Natural killer cell (primary cell): ENCODE results near the gene SLC25A2. TPM values are rescaled to one million over a fixed set of nuclear protein-coding genes. Genes with fewer than 3 reads are reported as not detected.

Source experiments
- ATAC-seq, 3 donors: fragments of 150-1000 bp in 2 of 3; fragments of 200-7000 bp in 1 of 3; cut with Tn5 transposase; 1 replicate in 1 of 3; 2 replicates in 2 of 3; pipeline ENCODE4 v1.10.0; 2021; ENCODE audit warnings: mild to moderate bottlenecking in 2 of 3, moderate library complexity in 2 of 3
- DNase-seq, 2 donors: peaks; one replicate each; pipeline versions ENCODE4 v3.0.0 to v3.0.0-alpha.2; 2013 to 2021; ENCODE audit warnings: mixed read lengths in 1 of 2
- H3K27ac ChIP-seq: one replicate; pipeline ENCODE4 v1.5.1; 2013; ENCODE audit warnings: mild to moderate bottlenecking, low read length
- H3K27me3 ChIP-seq: one replicate; pipeline ENCODE4 v1.6.1; 2013; ENCODE audit warnings: low read length; ENCODE audit not compliant: control insufficient read depth, insufficient read depth
- H3K36me3 ChIP-seq: one replicate; pipeline ENCODE4 v1.6.1; 2013; ENCODE audit warnings: low read length; ENCODE audit not compliant: control insufficient read depth, insufficient read depth
- H3K4me1 ChIP-seq: one replicate; pipeline ENCODE4 v1.6.1; 2013; ENCODE audit warnings: low read length; ENCODE audit not compliant: control insufficient read depth, insufficient read depth
- H3K4me3 ChIP-seq: one replicate; pipeline ENCODE4 v1.5.1; 2013; ENCODE audit warnings: low read length
- H3K9me3 ChIP-seq: one replicate; pipeline ENCODE4 v1.6.1; 2013; ENCODE audit warnings: low read length; ENCODE audit not compliant: control insufficient read depth, insufficient read depth
- H3K27ac Mint-ChIP-seq, 2 donors: one replicate each; pipeline ENCODE4 v1.8.0; 2022; ENCODE audit warnings: mild to moderate bottlenecking in 2 of 2, mixed read lengths in 2 of 2, moderate library complexity in 1 of 2
- H3K27me3 Mint-ChIP-seq, 2 donors: one replicate each; pipeline ENCODE4 v1.8.0; 2022; ENCODE audit warnings: low read depth in 2 of 2, mixed read lengths in 2 of 2
- H3K36me3 Mint-ChIP-seq: one replicate; pipeline ENCODE4 v1.8.0; 2022; ENCODE audit warnings: mixed read lengths
- H3K4me1 Mint-ChIP-seq, 2 donors: one replicate each; pipeline ENCODE4 v1.8.0; 2022; ENCODE audit warnings: mixed read lengths in 2 of 2
- H3K4me3 Mint-ChIP-seq: one replicate; pipeline ENCODE4 v1.8.0; 2022; ENCODE audit warnings: mild to moderate bottlenecking, moderate library complexity, mixed read lengths
- H3K9me3 Mint-ChIP-seq, 2 donors: one replicate each; pipeline ENCODE4 v1.8.0; 2022; ENCODE audit warnings: mixed read lengths in 2 of 2
- WGBS: methylation state at CpG from one replicate; pipeline ENCODE4 v1.1.7; 2013; ENCODE audit warnings: missing lambda C conversion rate; ENCODE audit not compliant: insufficient coverage; 5-methylcytosine and 5-hydroxymethylcytosine counted together
- intact Hi-C: fragments of 100-400 bp; cut with micrococcal nuclease; formaldehyde crosslinking; loops from one replicate; pipeline ENCODE4 v1.14.2; 2022
- total RNA-seq, 4 donors: library from RNA; stranded (reverse); fragments of 120-200 nt in 1 of 4; gene quantifications; one replicate each; pipeline versions ENCODE4 v1.2.3 to v1.2.4, GENCODE V29; 2013 to 2022
- TF ChIP-seq, protein P1 (sequence below): fragments of 200-600 bp; IDR thresholded peaks from one replicate; pipeline ENCODE4 v1.8.0; 2022; ENCODE audit warnings: antibody characterized with exemption

SLC25A2 gene
- total RNA-seq, 3 donors from 2014 or later (not counting 1 experiment from before 2014, with no cell fraction given) = 0.73 TPM; not detected in 2

- Histone ChIP-seq H3K4me1 (peaks cover 5% of the 10 kb centered on the region), H3K4me3 (no peak within 1 kb of the TSS), H3K36me3 (no peaks in the 10 kb centered on the region), H3K27me3 (peaks cover 37% of the 10 kb centered on the region), H3K9me3 (peaks cover 16% of the 10 kb centered on the region), H3K27ac (no peak within 1 kb of the TSS)
- peak in 1 of 2 donors; percentile 55 for DNase-seq
- peak; percentile 58 to 71 (median 63) for ATAC-seq
- Mint-ChIP-seq H3K27me3 (peaks cover 58 to 94% of the 10 kb centered on the region in 2 donors), H3K4me3 (no peak within 1 kb of the TSS), H3K9me3 (peaks cover 0 to 2% of the 10 kb centered on the region in 2 donors), H3K36me3 (peaks cover 18% of the 10 kb centered on the region), H3K27ac (no peak within 1 kb of the TSS), H3K4me1 (peaks cover 7 to 8% of the 10 kb centered on the region in 2 donors)
- intact Hi-C loops = no loop called here
- TF ChIP-seq, protein P1, sequence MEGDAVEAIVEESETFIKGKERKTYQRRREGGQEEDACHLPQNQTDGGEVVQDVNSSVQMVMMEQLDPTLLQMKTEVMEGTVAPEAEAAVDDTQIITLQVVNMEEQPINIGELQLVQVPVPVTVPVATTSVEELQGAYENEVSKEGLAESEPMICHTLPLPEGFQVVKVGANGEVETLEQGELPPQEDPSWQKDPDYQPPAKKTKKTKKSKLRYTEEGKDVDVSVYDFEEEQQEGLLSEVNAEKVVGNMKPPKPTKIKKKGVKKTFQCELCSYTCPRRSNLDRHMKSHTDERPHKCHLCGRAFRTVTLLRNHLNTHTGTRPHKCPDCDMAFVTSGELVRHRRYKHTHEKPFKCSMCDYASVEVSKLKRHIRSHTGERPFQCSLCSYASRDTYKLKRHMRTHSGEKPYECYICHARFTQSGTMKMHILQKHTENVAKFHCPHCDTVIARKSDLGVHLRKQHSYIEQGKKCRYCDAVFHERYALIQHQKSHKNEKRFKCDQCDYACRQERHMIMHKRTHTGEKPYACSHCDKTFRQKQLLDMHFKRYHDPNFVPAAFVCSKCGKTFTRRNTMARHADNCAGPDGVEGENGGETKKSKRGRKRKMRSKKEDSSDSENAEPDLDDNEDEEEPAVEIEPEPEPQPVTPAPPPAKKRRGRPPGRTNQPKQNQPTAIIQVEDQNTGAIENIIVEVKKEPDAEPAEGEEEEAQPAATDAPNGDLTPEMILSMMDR = peak; percentile 58
- 34% methylated on average over 21 of the region's 21 CpGs for WGBS
Observed at GRCh38 chr5:141330299-141331080, 26.6 kb upstream of the SLC25A2 start, which contains the start of gene PCDHGA1. PCDHGA1 (plus strand) TSS chr5:141330514.

DNA sequence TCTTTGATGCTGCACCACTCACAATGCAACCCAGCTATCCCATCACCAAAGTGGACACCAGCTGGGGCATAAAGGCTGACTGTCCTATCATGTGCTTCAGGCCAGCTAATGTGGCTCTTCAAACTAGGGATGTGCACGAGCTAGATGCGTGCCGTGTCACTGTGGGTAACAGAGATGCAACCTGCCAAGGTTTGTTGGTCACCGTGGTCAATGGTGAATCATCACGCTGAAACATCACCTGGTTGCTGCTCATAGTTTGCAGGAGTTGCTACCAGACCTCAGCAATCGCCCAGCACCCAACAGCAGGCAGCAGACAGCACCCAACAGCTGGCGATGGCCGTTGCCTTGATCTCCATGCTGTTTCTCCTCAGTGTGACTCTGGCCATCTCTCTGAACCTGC lies 24.4 kb upstream of the SLC25A2 start:
- no peak overlapping the region for H3K4me3 ChIP-seq
- no peak overlapping the region for H3K4me3 Mint-ChIP-seq
- peaks cover 13% of the 10 kb centered on the region for H3K9me3 ChIP-seq
- H3K9me3 Mint-ChIP-seq = no peaks in the 10 kb centered on the region
- no peak for ATAC-seq
- 77% methylated on average over 8 of the region's 8 CpGs for WGBS
- DNase-seq = no peak
- H3K36me3 Mint-ChIP-seq = peaks cover 6% of the 10 kb centered on the region
- no peaks in the 10 kb centered on the region for H3K36me3 ChIP-seq
- TF ChIP-seq, protein P1 = no peak
- H3K27ac ChIP-seq = no peak overlapping the region
- peaks cover 7 to 8% of the 10 kb centered on the region in 2 donors for H3K4me1 Mint-ChIP-seq
- peaks cover 46 to 79% of the 10 kb centered on the region in 2 donors for H3K27me3 Mint-ChIP-seq
- H3K27me3 ChIP-seq = peaks cover 29% of the 10 kb centered on the region
- H3K4me1 ChIP-seq = peaks cover 5% of the 10 kb centered on the region
- H3K27ac Mint-ChIP-seq = no peak overlapping the region
- intact Hi-C loops = loop anchor here (5.0 kb wide), 1 partner anchor 184 kb away; no protein-coding TSS in a partner anchor

DNA sequence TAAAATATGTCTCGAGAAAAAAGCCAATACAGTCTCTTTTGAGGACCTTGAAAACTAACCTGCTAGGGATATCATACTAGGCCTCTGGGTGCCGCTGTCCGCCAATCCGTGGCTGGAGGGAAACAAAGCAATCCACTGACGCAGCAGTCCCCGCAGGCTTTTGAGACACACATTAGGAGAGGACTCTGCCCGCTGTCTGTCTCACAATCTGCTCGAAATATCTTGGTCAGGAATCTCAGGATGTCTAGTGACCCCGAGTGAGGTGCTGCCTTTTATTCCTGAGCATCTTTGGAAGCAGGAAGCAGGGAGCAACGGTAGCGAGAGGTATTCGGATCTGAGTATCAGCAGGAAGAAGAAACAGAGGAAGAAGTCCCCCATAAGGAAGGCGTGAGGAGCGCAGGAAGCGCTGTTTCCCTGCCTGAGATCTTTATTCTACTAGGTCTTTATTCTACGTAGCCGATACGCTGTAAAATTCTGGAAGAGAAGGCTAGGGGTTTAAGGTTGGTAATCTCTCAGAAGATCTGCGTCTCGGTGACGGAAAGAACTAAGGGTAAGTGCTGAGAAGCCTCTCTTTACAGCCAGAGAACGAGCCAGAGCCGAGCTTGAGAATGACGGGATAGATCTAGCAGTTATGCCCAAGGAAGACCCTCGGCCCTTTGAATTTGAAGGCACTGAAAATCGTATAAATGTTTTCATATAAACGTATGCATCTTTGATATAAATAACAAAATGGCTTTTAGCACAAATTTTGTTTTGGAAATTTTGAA lies 22.4 kb upstream of the SLC25A2 start:
- TF ChIP-seq, protein P1 = peak; percentile 67
- Histone ChIP-seq H3K27me3 (peaks cover 15% of the 10 kb centered on the region), H3K36me3 (no peaks in the 10 kb centered on the region), H3K4me3 (peak overlapping the region; percentile 32), H3K27ac (peak overlapping the region; percentile 22), H3K4me1 (peaks cover 8% of the 10 kb centered on the region), H3K9me3 (peaks cover 3% of the 10 kb centered on the region)
- H3K9me3 Mint-ChIP-seq = no peaks in the 10 kb centered on the region
- DNase-seq (peak; percentile 52 to 81), ATAC-seq (peak; percentile 64 to 94 (median 85))
- intact Hi-C loops = loop anchor here (1.0 to 5.0 kb wide), 2 partner anchors 186 to 198 kb away; no protein-coding TSS in a partner anchor
- H3K27ac Mint-ChIP-seq = peak overlapping the region in 1 of 2 donors; percentile 92
- peak overlapping the region; percentile 92 for H3K4me3 Mint-ChIP-seq
- peaks cover 35 to 60% of the 10 kb centered on the region in 2 donors for H3K27me3 Mint-ChIP-seq
- 19% methylated on average over 26 of the region's 27 CpGs for whole genome bisulfite sequencing
- peaks cover 7 to 8% of the 10 kb centered on the region in 2 donors for H3K4me1 Mint-ChIP-seq
- peaks cover 18% of the 10 kb centered on the region for H3K36me3 Mint-ChIP-seq
